GM19043 (cell line): ENCODE results near the gene UROC1.

Source experiments
- ATAC-seq: cut with Tn5 transposase; IDR thresholded peaks from one replicate; pipeline ENCODE4 v1.9.1; 2021; ENCODE audit warnings: low read depth; ENCODE audit not compliant: unreplicated experiment

UROC1 gene

DNA sequence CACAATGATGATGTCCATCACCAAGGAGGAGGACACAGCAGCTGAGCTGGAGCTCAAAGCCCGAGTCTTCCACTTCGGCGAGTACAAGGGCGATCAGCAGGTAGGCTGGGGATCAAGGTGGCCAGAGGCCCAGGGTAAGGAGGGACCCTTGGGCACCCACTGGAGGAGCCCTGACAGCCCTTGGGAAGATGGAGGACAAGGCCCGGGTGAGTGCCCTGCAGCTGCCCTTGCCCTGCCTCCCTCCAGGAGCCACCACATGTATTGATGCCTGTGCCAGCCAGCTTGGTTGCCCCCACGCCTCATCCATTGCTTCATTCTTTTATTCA lies 84.5 kb downstream of the UROC1 start:
- ATAC-seq, result no peak

DNA sequence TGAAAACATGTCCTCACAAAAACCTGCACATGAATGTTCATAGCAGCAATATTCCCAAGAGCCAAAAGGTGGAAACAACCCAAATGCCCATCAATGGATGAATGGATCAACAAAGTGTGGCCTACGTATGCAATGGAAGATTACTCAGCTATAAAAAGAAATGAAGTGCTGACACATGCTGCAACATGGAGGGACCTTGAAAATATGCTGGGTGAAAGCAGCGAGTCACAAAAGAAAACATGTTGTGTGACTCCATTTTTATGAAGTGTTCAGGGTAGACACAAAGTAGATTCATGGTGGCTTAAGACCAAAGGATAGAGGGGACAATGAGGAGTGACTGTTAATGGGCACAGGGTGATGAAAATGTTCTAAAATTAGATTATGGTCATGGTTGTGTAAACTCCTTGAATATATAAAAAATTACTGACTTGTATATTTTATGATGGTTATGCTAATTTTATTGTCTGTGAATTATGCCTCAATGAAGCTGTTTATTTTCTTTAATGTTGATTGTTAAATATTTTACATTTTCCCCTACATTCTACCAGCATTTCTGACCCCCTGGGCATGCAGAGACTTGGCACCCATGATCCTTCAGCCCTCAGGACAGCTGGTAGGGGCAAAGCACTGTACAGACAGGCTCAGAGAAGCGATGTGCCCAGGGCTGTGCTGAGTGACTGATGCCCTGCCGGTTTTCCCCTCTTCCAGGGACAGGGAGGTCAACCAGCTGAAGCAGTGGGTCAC lies 85.0 kb downstream of the UROC1 start:
- no peak for ATAC-seq
